GM18505 (cell line): ENCODE measurements around the gene LARP7.

Experiments used
- ATAC-seq: cut with Tn5 transposase; IDR thresholded peaks from one replicate; pipeline ENCODE4 v1.9.1; 2021; ENCODE audit not compliant: unreplicated experiment
- POLR2A ChIP-seq: IDR thresholded peaks from 4 replicates; pipeline ENCODE4 v1.6.1; 2011; ENCODE audit warnings: borderline replicate concordance; ENCODE audit not compliant: insufficient read depth, insufficient read length; ENCODE audit errors: extremely low read depth

LARP7 gene

DNA sequence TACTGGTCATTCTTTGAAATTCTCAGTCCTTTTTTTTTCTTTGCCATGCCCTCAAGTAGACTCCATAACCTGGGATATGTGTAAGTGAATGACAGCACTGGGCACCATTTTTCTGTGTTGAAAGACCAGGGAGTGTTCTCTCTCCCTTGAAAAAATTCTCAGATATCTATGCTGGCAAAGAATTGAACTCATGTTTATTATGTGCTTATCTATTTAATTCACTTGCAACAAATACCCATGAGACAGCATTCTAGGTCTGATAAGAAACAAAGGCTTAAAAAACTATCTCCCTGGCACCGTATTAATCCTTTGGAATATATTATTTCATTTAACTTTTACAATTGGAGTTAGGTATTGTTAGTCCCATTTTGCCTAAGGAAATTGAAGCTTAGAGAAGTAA lies 36.7 kb downstream of the LARP7 start:
- ATAC-seq, result no peak
- no peak for TF ChIP-seq POLR2A

- ATAC-seq, result no peak
- no peak for TF ChIP-seq POLR2A
Measured at GRCh38 chr4:112674376-112674775, 37.4 kb downstream of the LARP7 start.

- ATAC-seq, result no peak
- no peak for TF ChIP-seq POLR2A
Measured at GRCh38 chr4:112677519-112678091, 40.7 kb downstream of the LARP7 start.

- no peak for TF ChIP-seq POLR2A
- no peak for ATAC-seq
Measured at GRCh38 chr4:112680996-112681395, 44.1 kb downstream of the LARP7 start.

DNA sequence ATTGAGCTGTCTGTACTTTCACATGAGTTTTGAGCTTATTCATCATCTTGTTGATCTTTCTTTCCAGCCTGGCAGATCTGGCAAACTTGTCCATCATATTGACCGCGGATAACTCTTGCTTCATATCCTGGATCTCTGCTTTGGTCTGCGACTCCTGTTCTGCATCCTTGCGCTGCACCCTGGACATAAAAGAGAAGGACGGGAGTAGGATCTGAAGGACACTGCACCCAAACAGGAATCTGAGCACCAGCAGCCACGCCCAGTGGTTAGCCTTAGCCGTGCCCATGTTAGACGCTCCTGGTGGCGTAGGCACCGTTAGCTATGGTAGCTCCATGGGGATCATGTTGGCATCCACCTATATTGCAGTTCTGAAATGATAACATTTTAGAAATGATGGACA lies 56.6 kb downstream of the LARP7 start:
- TF ChIP-seq POLR2A, result no peak
- ATAC-seq, result no peak

DNA sequence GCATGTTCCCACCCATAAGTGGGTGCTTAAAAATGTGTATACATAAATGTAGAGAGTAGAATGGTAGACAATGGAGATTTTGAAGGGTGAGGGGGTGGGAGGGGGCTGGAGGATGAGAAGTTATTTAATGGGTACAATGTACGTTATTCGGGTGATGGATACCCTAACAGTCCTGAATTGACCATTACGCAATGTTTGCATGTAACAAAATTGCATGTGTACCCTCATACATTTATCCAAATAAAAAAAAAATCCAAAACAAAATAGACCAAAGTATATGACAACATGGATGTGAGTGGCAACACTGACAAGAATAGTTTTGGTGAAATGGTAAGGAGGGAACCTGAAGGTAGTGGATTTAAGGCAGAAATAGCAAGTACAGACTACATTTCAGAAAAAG lies 63.7 kb downstream of the LARP7 start:
- no peak for TF ChIP-seq POLR2A
- ATAC-seq, result no peak

DNA sequence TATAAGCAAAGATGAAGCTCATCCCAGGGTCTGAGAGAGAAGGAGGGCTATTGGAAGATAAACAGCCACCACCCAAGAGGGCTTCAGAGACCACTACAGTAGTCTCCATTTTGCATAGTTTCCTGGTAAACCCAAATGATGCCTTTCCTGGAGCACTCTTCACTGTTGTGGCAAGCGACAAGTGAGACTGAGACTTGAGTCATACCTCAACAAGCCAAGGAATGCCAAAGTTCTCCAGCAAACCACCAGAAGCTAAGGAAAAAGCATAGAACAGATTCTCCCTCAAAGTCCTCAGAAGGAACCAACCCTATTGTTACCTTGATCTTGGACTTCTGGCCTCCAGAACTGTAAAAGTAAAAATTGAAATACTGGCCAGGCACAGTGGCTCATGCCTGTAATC lies 65.9 kb downstream of the LARP7 start:
- no peak for ATAC-seq
- no peak for TF ChIP-seq POLR2A

DNA sequence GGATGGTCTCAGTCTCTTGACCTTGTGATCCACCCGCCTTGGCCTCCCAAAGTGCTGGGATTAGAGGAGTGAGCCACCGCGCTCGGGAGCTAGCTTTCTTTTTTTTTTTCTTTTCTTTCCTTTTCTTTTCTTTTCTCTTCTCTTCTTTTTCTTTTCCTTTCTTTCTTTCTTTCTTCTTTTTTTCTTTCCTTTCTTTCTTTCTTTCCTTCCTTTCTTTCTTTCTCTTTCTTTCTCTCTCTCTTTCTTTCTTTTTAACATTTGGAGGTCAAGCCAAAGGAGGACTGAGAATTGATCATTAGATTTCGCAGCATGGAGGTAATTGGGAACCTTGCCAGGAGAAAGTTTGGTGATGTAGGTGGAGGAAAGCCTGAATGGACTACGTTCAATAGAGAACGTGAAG lies 67.4 kb downstream of the LARP7 start:
- no peak for ATAC-seq
- no peak for TF ChIP-seq POLR2A

GRCh38 chr4:112704991-112705845 lies 68.3 kb downstream of the LARP7 start:
- TF ChIP-seq POLR2A, result no peak
- peak; percentile 28 for ATAC-seq

DNA sequence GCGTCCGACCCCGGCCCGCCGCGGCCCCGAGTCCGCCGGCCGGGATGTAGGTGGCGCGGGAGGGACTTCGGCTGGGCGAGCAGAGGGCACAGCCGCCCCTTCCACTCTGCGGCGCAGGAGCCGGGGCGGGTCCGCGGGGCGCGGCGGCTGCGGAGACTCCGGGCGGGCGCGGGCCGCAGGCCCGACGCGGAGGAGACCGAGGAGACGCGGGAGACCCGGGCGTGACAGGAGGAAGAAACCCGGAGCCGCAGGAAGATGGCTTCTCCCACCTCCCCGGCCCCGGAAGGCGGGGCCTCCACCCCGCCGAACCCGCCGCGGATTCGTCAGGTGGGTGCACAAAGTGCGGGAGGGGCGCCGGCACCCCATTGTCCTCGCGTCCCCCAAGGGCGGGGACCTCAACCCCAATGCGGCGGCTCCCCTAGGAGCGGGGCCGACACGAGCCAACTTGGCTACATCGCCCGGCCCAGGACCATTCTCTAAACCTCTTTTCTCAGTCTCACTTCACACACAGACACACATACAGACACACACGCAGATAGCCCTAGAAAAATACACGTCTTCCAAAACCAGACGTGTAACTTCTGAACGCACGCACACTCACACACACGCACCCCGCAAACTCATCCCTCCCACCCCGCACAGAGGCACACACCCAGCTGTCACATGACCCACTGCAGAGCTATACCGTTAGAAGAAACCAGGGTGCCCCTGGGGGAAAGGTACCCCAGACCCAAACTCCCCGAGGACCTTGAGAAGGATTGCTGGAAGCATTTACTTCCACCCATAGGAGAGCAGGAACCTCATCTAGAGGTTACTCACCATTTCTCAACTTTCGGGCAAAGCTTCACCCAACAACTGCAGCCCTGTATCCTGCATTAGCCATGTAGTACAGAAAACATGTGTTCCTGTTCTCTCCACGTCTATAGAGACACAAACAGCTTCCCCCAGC lies 69.2 kb downstream of the LARP7 start:
- peak; percentile 59 for ATAC-seq

- TF ChIP-seq POLR2A, result no peak
- ATAC-seq, result no peak
Measured at GRCh38 chr4:112706840-112707207, 69.9 kb downstream of the LARP7 start.
